K562 (cell line): ENCODE results near the gene ARHGAP12. TPM values are rescaled to one million over a fixed set of nuclear protein-coding genes. Genes with fewer than 3 reads are reported as not detected.
A peak's percentile ranks its signal among the peaks of the same experiment; 100 is the strongest.

Experiments
- ATAC-seq: fragments of 200-7000 bp; cut with Tn5 transposase; 3 replicates; pipeline ENCODE4 v1.9.1; 2020; ENCODE audit warnings: moderate library complexity
- BruUV-seq: library from RNA; stranded (reverse); fragments of 400-500 nt; replicated peaks from 2 replicates; lab custom pipeline; 2021; lab: Mats Ljungman, UMichigan
- CTCF ChIA-PET: fragments of 300-600 bp; formaldehyde crosslinking; extraction: SDS; loops from one replicate; lab custom pipeline; 2021; ENCODE audit warnings: low intra/inter-chr PET ratio; lab: Yijun Ruan, JAX
- POLR2A ChIA-PET: fragments of 300-600, 350-650 bp; sonication (Branson Sonifier 250); formaldehyde crosslinking; extraction: SDS; loops from one replicate; lab custom pipeline; 2021; ENCODE audit warnings: antibody characterized with exemption, inconsistent platforms; lab: Yijun Ruan, JAX
- DNase-seq, 4 experiments: peaks; one replicate each; pipeline versions ENCODE4 v3.0.0 to v3.0.0-alpha.2; 2011 to 2018; ENCODE audit warnings: low spot score in 3 of 4, mixed read lengths in 3 of 4; ENCODE audit errors: extremely low read depth in 1 of 4
- FAIRE-seq: peaks from 2 replicates; lab custom pipeline; 2011; peaks lifted over from hg19 to GRCh38; lab: Jason Lieb, UNC
- H2AFZ ChIP-seq: 2 replicates; pipeline ENCODE4 v1.6.0; 2011; ENCODE audit warnings: low read depth, low read length, control low read depth, inconsistent platforms
- H3K27ac ChIP-seq: fragments of 200-600 bp; 3 replicates; pipeline ENCODE4 v1.8.0; 2011; ENCODE audit warnings: low read depth, mild to moderate bottlenecking, control low read depth, inconsistent platforms, low read length, moderate library complexity, mixed read lengths; ENCODE audit errors: extremely low read depth
- H3K27me3 ChIP-seq, 2 experiments: fragments of 300-600 bp in 1 of 2; 2 replicates in 1 of 2; 3 replicates in 1 of 2; pipeline versions ENCODE4 v1.6.0 to v1.8.0; 2011; ENCODE audit warnings: inconsistent platforms in 2 of 2, low read length in 2 of 2, mild to moderate bottlenecking in 1 of 2, mixed read lengths in 1 of 2, moderate library complexity in 1 of 2; ENCODE audit not compliant: control insufficient read depth in 2 of 2, insufficient read depth in 2 of 2
- H3K36me3 ChIP-seq: fragments of 300-600 bp; 3 replicates; pipeline ENCODE4 v1.8.0; 2011; ENCODE audit warnings: mild to moderate bottlenecking, low read length, inconsistent platforms; ENCODE audit not compliant: control insufficient read depth, insufficient read depth
- H3K4me1 ChIP-seq, 2 experiments: fragments of 200-600 bp in 1 of 2; replicated peaks in 1 of 2; 2 replicates in 1 of 2; 3 replicates in 1 of 2; pipeline versions ENCODE4 v1.5.1 to v1.8.0; 2011; ENCODE audit warnings: inconsistent platforms in 2 of 2, low read length in 2 of 2, mild to moderate bottlenecking in 1 of 2, mixed read lengths in 1 of 2, moderate library complexity in 1 of 2; ENCODE audit not compliant: control insufficient read depth in 2 of 2, insufficient read depth in 2 of 2
- H3K4me2 ChIP-seq: 2 replicates; pipeline ENCODE4 v1.6.1; 2011; ENCODE audit warnings: low read length, control low read depth, inconsistent platforms, mixed read lengths; ENCODE audit not compliant: insufficient read depth
- H3K4me3 ChIP-seq: fragments of 200-600 bp; sonication (generic), shearing (Covaris generic); 2 replicates; pipeline ENCODE4 v1.5.1; 2016; ENCODE audit warnings: control low read depth, inconsistent platforms
- H3K79me2 ChIP-seq: fragments of 200-600 bp; 3 replicates; pipeline ENCODE4 v1.8.0; 2011; ENCODE audit warnings: low read length, inconsistent platforms; ENCODE audit not compliant: control insufficient read depth, insufficient read depth
- H3K9ac ChIP-seq, 2 experiments: 2 replicates each; pipeline versions ENCODE4 v1.6.0 to v1.6.1; 2011; ENCODE audit warnings: low read depth in 2 of 2, low read length in 2 of 2, control low read depth in 1 of 2, inconsistent platforms in 1 of 2, mild to moderate bottlenecking in 1 of 2, mixed read lengths in 1 of 2; ENCODE audit not compliant: insufficient read depth in 1 of 2
- H3K9me1 ChIP-seq: one replicate; pipeline ENCODE4 v1.6.0; 2011; ENCODE audit warnings: inconsistent platforms, mild to moderate bottlenecking, low read length, moderate library complexity; ENCODE audit not compliant: control insufficient read depth, insufficient read depth
- H3K9me3 ChIP-seq: replicated peaks from 2 replicates; pipeline ENCODE4 v1.5.1; 2011; ENCODE audit warnings: low read depth, low read length, inconsistent platforms; ENCODE audit not compliant: control insufficient read depth, insufficient read depth
- H4K20me1 ChIP-seq: replicated peaks from 2 replicates; pipeline ENCODE4 v1.6.1; 2011; ENCODE audit warnings: low read length, inconsistent platforms, mixed read lengths; ENCODE audit not compliant: control insufficient read depth, insufficient read depth
- ARID3B ChIP-seq: fragments of 250-450 bp; sonication (Bioruptor Pico); IDR thresholded peaks from 2 replicates; pipeline ENCODE4 v1.4.0; 2020; ENCODE audit warnings: borderline replicate concordance
- BRD4 ChIP-seq: fragments of 200-600 bp; sonication (generic); IDR thresholded peaks from 2 replicates; pipeline ENCODE4 v1.6.1; 2017; ENCODE audit warnings: inconsistent platforms
- EGR1 ChIP-seq: fragments of 450-650 bp; conservative IDR thresholded peaks from 2 replicates; pipeline ENCODE4 v1.6.1; 2017; ENCODE audit warnings: mild to moderate bottlenecking
- ETV6 ChIP-seq, 3 experiments: fragments of 150-350 bp in 1 of 3; sonication (generic) in 1 of 3; formaldehyde crosslinking in 1 of 3; IDR thresholded peaks; 2 replicates each; pipeline versions ENCODE4 v1.6.1 to v1.8.0; 2014 to 2022; ENCODE audit warnings: borderline replicate concordance in 2 of 3, low read depth in 2 of 3, antibody characterized with exemption in 1 of 3, low read length in 1 of 3, mild to moderate bottlenecking in 1 of 3, missing genetic modification reagents in 1 of 3
- FOXA3 ChIP-seq, 2 experiments: fragments of 450-650 bp in 1 of 2; sonication (generic) in 1 of 2; formaldehyde crosslinking; IDR thresholded peaks in 1 of 2; conservative IDR thresholded peaks in 1 of 2; 2 replicates each; pipeline versions ENCODE4 v1.4.0 to v1.8.0; 2020 to 2022; ENCODE audit warnings: mild to moderate bottlenecking in 2 of 2, missing genetic modification reagents in 1 of 2
- FOXJ2 ChIP-seq: fragments of 200-800 bp; sonication (Bioruptor generic); IDR thresholded peaks from 2 replicates; pipeline ENCODE4 v1.6.1; 2016; ENCODE audit warnings: missing genetic modification characterization, missing compliant biosample characterization
- JUNB ChIP-seq: fragments of 450-650 bp; formaldehyde crosslinking; conservative IDR thresholded peaks from 2 replicates; pipeline ENCODE4 v1.4.0; 2020; ENCODE audit warnings: mild to moderate bottlenecking
- KAT2B ChIP-seq: IDR thresholded peaks from one replicate; pipeline ENCODE4 v1.6.1; 2012; ENCODE audit warnings: low read depth, mild to moderate bottlenecking, control low read depth, inconsistent platforms, low read length, moderate library complexity
- MECOM ChIP-seq: fragments of 250-450 bp; sonication (Bioruptor Pico); IDR thresholded peaks from 2 replicates; pipeline ENCODE4 v1.8.0; 2022; ENCODE audit warnings: inconsistent platforms
- PURB ChIP-seq: sonication (generic); formaldehyde crosslinking; IDR thresholded peaks from 2 replicates; pipeline ENCODE4 v1.9.0; 2021; ENCODE audit warnings: low read depth, mild to moderate bottlenecking, missing genetic modification reagents
- SLC30A9 ChIP-seq: fragments of 250-450 bp; sonication (Bioruptor Pico); IDR thresholded peaks from 2 replicates; pipeline ENCODE4 v1.8.0; 2022; ENCODE audit warnings: mild to moderate bottlenecking, moderate library complexity
- SRSF9 ChIP-seq: fragments of 200-400 bp; formaldehyde crosslinking; IDR thresholded peaks from 2 replicates; pipeline ENCODE4 v1.6.1; 2017; ENCODE audit warnings: low read depth, low read length, borderline replicate concordance
- USF2 ChIP-seq: sonication (generic); formaldehyde crosslinking; IDR thresholded peaks from 2 replicates; pipeline ENCODE4 v1.5.0; 2020; ENCODE audit warnings: missing genetic modification reagents
- ZBTB49 ChIP-seq: sonication (generic); formaldehyde crosslinking; IDR thresholded peaks from 2 replicates; pipeline ENCODE4 v1.8.0; 2022; ENCODE audit warnings: missing genetic modification reagents, mild to moderate bottlenecking, borderline replicate concordance
- ZNF121 ChIP-seq: sonication (generic); formaldehyde crosslinking; conservative IDR thresholded peaks from 2 replicates; pipeline ENCODE4 v1.8.0; 2022; ENCODE audit warnings: missing genetic modification reagents
- WGBS: fragments of 100-300 bp; shearing (Covaris generic); methylation state at CpG from one replicate; pipeline ENCODE4 v1.1.6; 2016; ENCODE audit warnings: low coverage, mixed read lengths; ENCODE audit not compliant: insufficient coverage; ENCODE audit errors: missing lambda C conversion rate; 5-methylcytosine and 5-hydroxymethylcytosine counted together
- in situ Hi-C: fragments of 300-500 bp; cut with MboI; formaldehyde crosslinking; loops from 4 replicates; pipeline ENCODE4 v1.15.0; 2018; ENCODE audit warnings: inconsistent platforms, mixed read lengths
- intact Hi-C: fragments of 100-400 bp; cut with micrococcal nuclease; formaldehyde crosslinking; loops from 2 replicates; pipeline ENCODE4 v1.14.2; 2022
- polyA plus RNA-seq, 8 experiments: library from polyadenylated mRNA; depleted of rRNA in 4 of 8; stranded (reverse) in 5 of 8; unstranded in 3 of 8; fragments of >200 nt; fragmentation: Nextera tagmentation in 2 of 8; fragmentation: Illumina TruSeq in 1 of 8; extraction: Ambion mirVana in 2 of 8; extraction: Trizol in 1 of 8; gene quantifications; 2 replicates each; pipeline versions ENCODE4 v1.2.1 to v1.2.3, GENCODE V29; 2011 to 2014; ENCODE audit warnings: inconsistent platforms in 1 of 8, missing spikeins in 1 of 8
- total RNA-seq, 7 experiments: library from RNA; depleted of rRNA in 6 of 7; stranded (reverse); fragments of >200 nt in 6 of 7; fragmentation: Illumina TruSeq in 2 of 7; extraction: Trizol in 2 of 7; gene quantifications; 2 replicates each; pipeline versions ENCODE4 v1.2.1 to v1.2.3, GENCODE V29; 2011 to 2021; ENCODE audit warnings: low replicate concordance in 1 of 7

Gene ARHGAP12
- total and polyA plus RNA-seq, 9 of the 15 experiments (the other 6 are each of a cell fraction or from before 2014, with no cell fraction given) = 4.4 to 18.7 (median 10.1) TPM

GRCh38 chr10:31975157-31975765 is 46.6 kb upstream of the ARHGAP12 start:
- POLR2A ChIA-PET = interaction anchor here (0.7 to 3.2 kb wide), 3 partner anchors 8 to 48 kb away, joined by 3 to 13 read pairs (median 3); no protein-coding TSS in a partner anchor
- H3K4me2 ChIP-seq = no peak overlapping the region
- no peak for DNase-seq
- TF ChIP-seq USF2 (no peak), FOXJ2 (tag) (no peak), SLC30A9 (no peak), ZNF121 (no peak), EGR1 (no peak), KAT2B (no peak), PURB (CRISPR knock-in tag) (no peak), FOXA3 (CRISPR knock-in tag; conservative IDR thresholded peaks at IDR 0.05 in 1 of 2, IDR thresholded peaks at IDR 0.05 in 1 of 2) (no peak), ARID3B (CRISPR knock-in tag) (no peak), ETV6 (IDR thresholded peaks at IDR 0.05; ENCODE audit: borderline replicate concordance in 1 of 2, low read depth in 2 of 2, low read length in 1 of 2) (no peak), ETV6 (CRISPR knock-in tag; IDR thresholded peaks at IDR 0.05; ENCODE audit: borderline replicate concordance) (no peak), JUNB (CRISPR knock-in tag) (no peak), MECOM (CRISPR knock-in tag) (no peak), BRD4 (no peak), ZBTB49 (CRISPR knock-in tag) (no peak), SRSF9 (no peak)

More at GRCh38 chr10:31975157-31975765, 46.6 kb upstream of the ARHGAP12 start:
- Histone ChIP-seq H3K4me1 (peaks cover 38 to 47% of the 10 kb centered on the region in 2 experiments), H2AFZ (peak overlapping the region; percentile 22; the same call in 1 of the 2 replicates), H3K4me3 (no peak overlapping the region), H3K9ac (no peak overlapping the region), H3K27me3 (no peaks in the 10 kb centered on the region), H3K27ac (peak overlapping the region; percentile 35; the same call in 1 of the 3 replicates), H3K79me2 (no peaks in the 10 kb centered on the region), H4K20me1 (no peaks in the 10 kb centered on the region), H3K9me3 (no peaks in the 10 kb centered on the region), H3K9me1 (no peaks in the 10 kb centered on the region), H3K36me3 (no peaks in the 10 kb centered on the region)
- CTCF ChIA-PET = no interaction called here
- FAIRE-seq (no peak), ATAC-seq (no peak)
- in situ Hi-C loops (no loop called here), intact Hi-C loops (no loop called here)
- BruUV-seq = no TSS peak
- 84% methylated on average over 6 of the region's 6 CpGs for WGBS
